ENCODE measurements around the gene MAP3K3.

- TF ChIP-seq, protein P1, sequence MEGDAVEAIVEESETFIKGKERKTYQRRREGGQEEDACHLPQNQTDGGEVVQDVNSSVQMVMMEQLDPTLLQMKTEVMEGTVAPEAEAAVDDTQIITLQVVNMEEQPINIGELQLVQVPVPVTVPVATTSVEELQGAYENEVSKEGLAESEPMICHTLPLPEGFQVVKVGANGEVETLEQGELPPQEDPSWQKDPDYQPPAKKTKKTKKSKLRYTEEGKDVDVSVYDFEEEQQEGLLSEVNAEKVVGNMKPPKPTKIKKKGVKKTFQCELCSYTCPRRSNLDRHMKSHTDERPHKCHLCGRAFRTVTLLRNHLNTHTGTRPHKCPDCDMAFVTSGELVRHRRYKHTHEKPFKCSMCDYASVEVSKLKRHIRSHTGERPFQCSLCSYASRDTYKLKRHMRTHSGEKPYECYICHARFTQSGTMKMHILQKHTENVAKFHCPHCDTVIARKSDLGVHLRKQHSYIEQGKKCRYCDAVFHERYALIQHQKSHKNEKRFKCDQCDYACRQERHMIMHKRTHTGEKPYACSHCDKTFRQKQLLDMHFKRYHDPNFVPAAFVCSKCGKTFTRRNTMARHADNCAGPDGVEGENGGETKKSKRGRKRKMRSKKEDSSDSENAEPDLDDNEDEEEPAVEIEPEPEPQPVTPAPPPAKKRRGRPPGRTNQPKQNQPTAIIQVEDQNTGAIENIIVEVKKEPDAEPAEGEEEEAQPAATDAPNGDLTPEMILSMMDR (IDR thresholded peaks at IDR 0.05 in 4 of 5, conservative IDR thresholded peaks at IDR 0.05 in 1 of 5) = no peak
- TF ChIP-seq POLR2A (IDR thresholded peaks at IDR 0.05) = no peak
These were observed 27.6 kb downstream of the MAP3K3 start for GRCh38 chr17:63649813-63650212.

Data from gastrocnemius medialis (tissue), 4 donors.